Epithelial cell of proximal tubule (primary cell): ENCODE measurements around the gene HAP1. TPM values are rescaled to one million over a fixed set of nuclear protein-coding genes. Genes with fewer than 3 reads are reported as not detected.
A peak's percentile ranks its signal among the peaks of the same experiment; 100 is the strongest.

Experiments
- DNase-seq: peaks from one replicate; pipeline ENCODE4 v3.0.0-alpha.2; 2011; ENCODE audit warnings: low read depth
- H3K4me3 ChIP-seq: 2 replicates; pipeline ENCODE4 v1.5.1; 2011; ENCODE audit warnings: low read depth, mild to moderate bottlenecking, low read length
- CTCF ChIP-seq: conservative IDR thresholded peaks from 2 replicates; pipeline ENCODE4 v1.5.1; 2012; ENCODE audit warnings: low read depth, mild to moderate bottlenecking, low read length
- total RNA-seq: library from RNA; depleted of rRNA; stranded (reverse); fragments of >200 nt; gene quantifications from 2 replicates; pipeline ENCODE4 v1.2.3, GENCODE V29; 2015

The HAP1 gene
- total RNA-seq, 1 donor from 2014 or later: 0.06 TPM

GRCh38 chr17:41678907-41679739 lies 55.3 kb downstream of the HAP1 start:
- peak overlapping the region; percentile 53 for H3K4me3 ChIP-seq
- peak; percentile 49 for TF ChIP-seq CTCF

GRCh38 chr17:41678411-41678906 lies 56.0 kb downstream of the HAP1 start:
- H3K4me3 ChIP-seq: peak overlapping the region; percentile 53
- DNase-seq: peak; percentile 70
- TF ChIP-seq CTCF: no peak

More at GRCh38 chr17:41678907-41679739, 55.3 kb downstream of the HAP1 start:
- peak; percentile 83 for DNase-seq

- peak; percentile 2 for TF ChIP-seq CTCF
- peak overlapping the region; percentile 4 for H3K4me3 ChIP-seq
- no peak for DNase-seq
Measured at GRCh38 chr17:41676058-41676419, 58.4 kb downstream of the HAP1 start.

- H3K4me3 ChIP-seq: peak overlapping the region; percentile 4
- peak; percentile 82 for DNase-seq
Measured at GRCh38 chr17:41675157-41676057, 59.0 kb downstream of the HAP1 start.

Other genes with a start within 250 kb of the HAP1 start
- gene KRT36, start 244.7 kb downstream of the HAP1 start, total RNA-seq: not detected in 2 replicates
- gene KRT13, start 229.0 kb downstream of the HAP1 start, total RNA-seq: 1.0 and 2.0 TPM in 2 replicates
- 4.6 and 15.6 TPM in 2 replicates for gene KRT15, start 215.8 kb downstream of the HAP1 start, total RNA-seq
- gene KRT19, start 206.3 kb downstream of the HAP1 start, total RNA-seq: 1,090 and 2,137 TPM in 2 replicates
- gene KRT9, start 162.6 kb downstream of the HAP1 start, total RNA-seq: not detected in 2 replicates
- not detected in 2 replicates for gene KRT14, start 147.7 kb downstream of the HAP1 start, total RNA-seq
- gene KRT16, start 121.9 kb downstream of the HAP1 start, total RNA-seq: 2.0 and 4.3 TPM in 2 replicates
- gene KRT17, start 110.1 kb downstream of the HAP1 start, total RNA-seq: 20.8 and 88.8 TPM in 2 replicates
- gene EIF1, start 45.8 kb downstream of the HAP1 start, total RNA-seq: 59.0 and 86.7 TPM in 2 replicates
- gene GAST, start 22.3 kb downstream of the HAP1 start, total RNA-seq: not detected in 2 replicates
- 314 and 425 TPM in 2 replicates for gene JUP, start 52.1 kb upstream of the HAP1 start, total RNA-seq
- 47.8 and 55.5 TPM in 2 replicates for gene P3H4, start 77.3 kb upstream of the HAP1 start, total RNA-seq
- gene FKBP10, start 78.4 kb upstream of the HAP1 start, total RNA-seq: 106 and 143 TPM in 2 replicates
- 67.6 and 70.8 TPM in 2 replicates for gene NT5C3B, start 101.6 kb upstream of the HAP1 start, total RNA-seq
- gene KLHL10, start 103.2 kb upstream of the HAP1 start, total RNA-seq: not detected in 2 replicates
- 12.3 and 13.8 TPM in 2 replicates for gene KLHL11, start 130.8 kb upstream of the HAP1 start, total RNA-seq
- gene ACLY, start 184.3 kb upstream of the HAP1 start, total RNA-seq: 193 and 311 TPM in 2 replicates
- gene ODAD4, start 196.0 kb upstream of the HAP1 start, total RNA-seq: 0.23 and 0.29 TPM in 2 replicates
- gene CNP, start 232.2 kb upstream of the HAP1 start, total RNA-seq: 69.8 and 75.9 TPM in 2 replicates